Measurements from ENCODE around the gene MYOZ1. TPM values are rescaled to one million over a fixed set of nuclear protein-coding genes. Genes with fewer than 3 reads are reported as not detected.
A peak's percentile ranks its signal among the peaks of the same experiment; 100 is the strongest.

MYOZ1 gene
- total RNA-seq, 1 experiment from 2014 or later, result 2.4 TPM

DNA sequence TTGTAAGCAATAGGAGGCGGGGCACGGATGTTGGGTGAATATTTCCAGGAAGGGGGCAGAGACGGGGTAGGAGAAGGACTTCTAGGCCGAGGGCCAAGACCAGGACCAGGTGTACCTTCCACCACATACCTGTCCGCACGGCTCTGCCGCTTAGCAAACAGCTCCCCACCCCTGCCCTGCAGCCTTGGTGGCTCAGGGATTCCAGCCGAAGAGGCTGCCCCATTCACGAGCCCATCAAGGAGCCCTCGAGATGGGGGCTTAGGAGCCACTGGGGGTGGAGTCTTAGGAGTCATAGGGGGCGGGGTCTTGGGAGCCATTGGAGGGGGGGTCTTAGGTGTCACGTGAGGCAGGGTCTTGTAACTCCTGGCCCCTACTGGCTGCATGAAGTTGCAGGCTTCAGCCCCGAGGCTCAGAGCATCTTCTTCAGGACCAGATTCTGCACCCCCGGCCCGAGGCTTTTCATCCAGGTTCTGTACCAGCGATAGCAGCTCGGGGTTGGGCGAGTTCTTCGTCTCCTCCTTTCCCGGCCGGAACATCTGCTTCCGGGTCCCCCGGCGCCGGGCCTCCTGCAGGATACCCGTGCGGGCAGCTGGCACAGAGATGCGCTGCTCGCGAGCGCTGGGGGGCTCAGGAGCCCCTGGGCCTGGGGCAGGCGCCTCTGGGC is 6.1 kb upstream of the MYOZ1 start:
- peak overlapping the region; percentile 63 for H3K18ac ChIP-seq (ENCODE audit: insufficient read length, low read depth, low read length)
- H3K23me2 ChIP-seq (ENCODE audit: insufficient read length, low read depth, low read length, poor library complexity, severe bottlenecking), result peaks cover 4% of the 10 kb centered on the region
- Mint-ChIP-seq H3K27me3 (ENCODE audit: low read depth) (peaks cover 2% of the 10 kb centered on the region), H3K4me3 (peak overlapping the region; percentile 71 to 88), H3K27ac (peak overlapping the region in 1 of 3 experiments; percentile 97; a peak in 3 of 7 replicates), H3K36me3 (ENCODE audit: insufficient read depth in 1 of 3, low read depth in 3 of 3) (no peaks in the 10 kb centered on the region), H3K9me3 (no peaks in the 10 kb centered on the region), H3K4me1 (peaks cover 18 to 22% of the 10 kb centered on the region in 2 experiments)
- H3K27ac ChIP-seq (ENCODE audit: insufficient read length, low read depth, low read length), result no peak overlapping the region
- H4K91ac ChIP-seq (ENCODE audit: insufficient read length, low read depth, low read length), result no peak overlapping the region
- TF ChIP-seq CTCF (conservative IDR thresholded peaks at IDR 0.05), result no peak; the same call in 2 of the 3 replicates
- no peak overlapping the region for H2BK120ac ChIP-seq (ENCODE audit: low read depth, low read length, poor library complexity, severe bottlenecking)
- WGBS (ENCODE audit: extremely low coverage, insufficient read length, low lambda C conversion rate), result no CpG with 5 or more reads among the region's 32 CpGs
- no peak overlapping the region for H2BK15ac ChIP-seq (ENCODE audit: low read depth, low read length)
- H3K14ac ChIP-seq (ENCODE audit: insufficient read depth, low read length), result peak overlapping the region; percentile 33; the same call in 1 of the 2 replicates
- H2AFZ ChIP-seq (ENCODE audit: low read length), result no peak overlapping the region
- peak overlapping the region; percentile 11 for H3K9ac ChIP-seq (ENCODE audit: extremely low read depth, insufficient read length, low read length)
- no peak overlapping the region for H2AK5ac ChIP-seq (ENCODE audit: insufficient read length, low read length)
- H4K20me1 ChIP-seq (ENCODE audit: control insufficient read depth, insufficient read depth, insufficient read length), result no peaks in the 10 kb centered on the region
- no peak overlapping the region for H2BK12ac ChIP-seq (ENCODE audit: insufficient read length, low read depth, low read length)
- no peak overlapping the region for H4K8ac ChIP-seq (replicated peaks; ENCODE audit: insufficient read length, low read depth, low read length)
- H3K4me2 ChIP-seq (ENCODE audit: insufficient read depth, insufficient read length, low read length), result peak overlapping the region; percentile 26
- peak; percentile 92 for DNase-seq
- no peak overlapping the region for H3K4ac ChIP-seq (ENCODE audit: low read depth, low read length)
- H3K56ac ChIP-seq (ENCODE audit: insufficient read length, low read depth, low read length), result no peak overlapping the region
- peaks cover 3% of the 10 kb centered on the region; the same call in 1 of the 2 replicates for H3K4me1 ChIP-seq (ENCODE audit: insufficient read depth, low read length)
- no peak overlapping the region for H2BK5ac ChIP-seq (ENCODE audit: insufficient read length, low read length)
- H3K79me1 ChIP-seq (ENCODE audit: insufficient read depth, low read depth, low read length, poor library complexity, severe bottlenecking), result no peaks in the 10 kb centered on the region
- H3K23ac ChIP-seq (ENCODE audit: insufficient read length, low read depth, low read length), result no peak overlapping the region
- no peak overlapping the region for H2BK20ac ChIP-seq (ENCODE audit: low read depth, low read length, poor library complexity, severe bottlenecking)
- no peaks in the 10 kb centered on the region for H3K9me3 ChIP-seq (ENCODE audit: control insufficient read depth, low read depth, low read length)
- no peak overlapping the region for H4K5ac ChIP-seq (ENCODE audit: insufficient read length, low read depth, low read length)
- no peaks in the 10 kb centered on the region for H3K27me3 ChIP-seq (ENCODE audit: insufficient read depth, low read length)
- H3K79me2 ChIP-seq (ENCODE audit: insufficient read depth, low read length), result no peaks in the 10 kb centered on the region
- H3T11ph ChIP-seq (ENCODE audit: low read length), result no peak overlapping the region
